CD14-positive monocyte (primary cell): ENCODE data around the gene DLGAP5. TPM values are rescaled to one million over a fixed set of nuclear protein-coding genes. Genes with fewer than 3 reads are reported as not detected.

ENCODE experiments used
- DNase-seq, 3 donors: peaks; one replicate each; pipeline ENCODE4 v3.0.0-alpha.2; 2011 to 2022
- H2AFZ ChIP-seq: 2 replicates; pipeline ENCODE4 v1.6.0; 2012; ENCODE audit warnings: mild to moderate bottlenecking, low read depth, low read length, inconsistent platforms; ENCODE audit not compliant: insufficient read depth, poor library complexity, severe bottlenecking
- H3K27ac ChIP-seq, 2 donors: 1 replicate in 1 of 2; 2 replicates in 1 of 2; pipeline ENCODE4 v1.5.1; 2012 to 2013; ENCODE audit warnings: low read length in 2 of 2, control low read depth in 1 of 2, inconsistent platforms in 1 of 2, low read depth in 1 of 2, mild to moderate bottlenecking in 1 of 2
- H3K27me3 ChIP-seq, 2 donors: one replicate each; pipeline versions ENCODE4 v1.6.0 to v1.6.1; 2011 to 2013; ENCODE audit warnings: low read length in 2 of 2; ENCODE audit not compliant: control insufficient read depth in 2 of 2, insufficient read depth in 2 of 2
- H3K36me3 ChIP-seq, 2 donors: replicated peaks in 1 of 2; 1 replicate in 1 of 2; 2 replicates in 1 of 2; pipeline versions ENCODE4 v1.5.1 to v1.6.1; 2012 to 2013; ENCODE audit warnings: low read length in 2 of 2, control low read depth in 1 of 2, inconsistent platforms in 1 of 2, mild to moderate bottlenecking in 1 of 2; ENCODE audit not compliant: insufficient read depth in 2 of 2, control insufficient read depth in 1 of 2
- H3K4me1 ChIP-seq, 2 donors: 1 replicate in 1 of 2; 2 replicates in 1 of 2; pipeline versions ENCODE4 v1.5.1 to v1.6.1; 2012 to 2013; ENCODE audit warnings: low read length in 2 of 2, control low read depth in 1 of 2, inconsistent platforms in 1 of 2, mild to moderate bottlenecking in 1 of 2, moderate library complexity in 1 of 2; ENCODE audit not compliant: insufficient read depth in 2 of 2, control insufficient read depth in 1 of 2
- H3K4me2 ChIP-seq: replicated peaks from 2 replicates; pipeline ENCODE3; 2012; ENCODE audit warnings: low read length, moderate library complexity, mild to moderate bottlenecking; ENCODE audit not compliant: poor library complexity, severe bottlenecking; ENCODE audit errors: extremely low read depth
- H3K4me3 ChIP-seq, 3 experiments: fragments of 200-600 bp in 1 of 3; sonication (generic) in 1 of 3; replicated peaks in 1 of 3; 1 replicate in 2 of 3; 2 replicates in 1 of 3; pipeline ENCODE4 v1.5.1; 2011 to 2013; ENCODE audit warnings: low read length in 3 of 3, mild to moderate bottlenecking in 3 of 3, control low read depth in 2 of 3, low read depth in 2 of 3, inconsistent platforms in 1 of 3, moderate library complexity in 1 of 3
- H3K79me2 ChIP-seq: 2 replicates; pipeline ENCODE4 v1.6.0; 2012; ENCODE audit warnings: mild to moderate bottlenecking, control low read depth, inconsistent platforms, low read length, moderate library complexity; ENCODE audit not compliant: insufficient read depth
- H3K9ac ChIP-seq: 2 replicates; pipeline ENCODE4 v1.6.0; 2017; ENCODE audit warnings: low read length, mild to moderate bottlenecking; ENCODE audit not compliant: insufficient read depth, poor library complexity, severe bottlenecking
- H3K9me3 ChIP-seq, 2 donors: replicated peaks in 1 of 2; 1 replicate in 1 of 2; 2 replicates in 1 of 2; pipeline versions ENCODE4 v1.5.1 to v1.6.1; 2012 to 2013; ENCODE audit warnings: low read length in 2 of 2, control low read depth in 1 of 2; ENCODE audit not compliant: control insufficient read depth in 1 of 2, insufficient read depth in 1 of 2
- H4K20me1 ChIP-seq: 2 replicates; pipeline ENCODE4 v1.6.0; 2012; ENCODE audit warnings: mild to moderate bottlenecking, low read length, control low read depth, moderate library complexity; ENCODE audit not compliant: insufficient read depth
- H3K27ac Mint-ChIP-seq, 7 donors: one replicate each; pipeline ENCODE4 v1.8.0; 2020; ENCODE audit warnings: mild to moderate bottlenecking in 7 of 7, mixed read lengths in 7 of 7, moderate library complexity in 6 of 7, inconsistent platforms in 2 of 7
- H3K27me3 Mint-ChIP-seq, 3 donors: one replicate each; pipeline ENCODE4 v1.8.0; 2021 to 2022; ENCODE audit warnings: low read depth in 3 of 3, mild to moderate bottlenecking in 3 of 3, mixed read lengths in 3 of 3, moderate library complexity in 3 of 3, inconsistent platforms in 1 of 3
- H3K36me3 Mint-ChIP-seq, 2 donors: one replicate each; pipeline ENCODE4 v1.8.0; 2020; ENCODE audit warnings: mixed read lengths in 2 of 2, inconsistent platforms in 1 of 2, mild to moderate bottlenecking in 1 of 2
- H3K4me1 Mint-ChIP-seq: one replicate; pipeline ENCODE4 v1.8.0; 2020; ENCODE audit warnings: mild to moderate bottlenecking, mixed read lengths
- H3K4me3 Mint-ChIP-seq, 2 donors: one replicate each; pipeline ENCODE4 v1.8.0; 2020; ENCODE audit warnings: mild to moderate bottlenecking in 2 of 2, mixed read lengths in 2 of 2, moderate library complexity in 1 of 2
- H3K9me3 Mint-ChIP-seq, 7 donors: one replicate each; pipeline ENCODE4 v1.8.0; 2020 to 2022; ENCODE audit warnings: mixed read lengths in 7 of 7, mild to moderate bottlenecking in 6 of 7, moderate library complexity in 6 of 7, inconsistent platforms in 2 of 7
- WGBS: methylation state at CpG from one replicate; pipeline ENCODE4 v1.1.5; 2013; ENCODE audit warnings: missing lambda C conversion rate; ENCODE audit not compliant: insufficient coverage; 5-methylcytosine and 5-hydroxymethylcytosine counted together
- intact Hi-C, 2 donors: fragments of 100-400 bp; cut with micrococcal nuclease; formaldehyde crosslinking; loops; one replicate each; pipeline versions ENCODE4 v1.15.0 to v1.15.1; 2023
- polyA plus RNA-seq, 3 donors: library from polyadenylated mRNA; depleted of rRNA in 1 of 3; unstranded in 2 of 3; stranded (reverse) in 1 of 3; fragments of 300-500 nt in 2 of 3; fragments of >200 nt in 1 of 3; fragmentation: Illumina TruSeq in 2 of 3; gene quantifications; 1 replicate in 2 of 3; 2 replicates in 1 of 3; pipeline ENCODE4 v1.2.3, GENCODE V29; 2012 to 2021
- TF ChIP-seq, protein P1 (sequence below): fragments of 200-600 bp; IDR thresholded peaks from one replicate; pipeline ENCODE4 v1.8.0; 2022; ENCODE audit warnings: antibody characterized with exemption, mild to moderate bottlenecking

The DLGAP5 gene
- polyA plus RNA-seq, 3 donors: 0.23 TPM; not detected in 2

DNA sequence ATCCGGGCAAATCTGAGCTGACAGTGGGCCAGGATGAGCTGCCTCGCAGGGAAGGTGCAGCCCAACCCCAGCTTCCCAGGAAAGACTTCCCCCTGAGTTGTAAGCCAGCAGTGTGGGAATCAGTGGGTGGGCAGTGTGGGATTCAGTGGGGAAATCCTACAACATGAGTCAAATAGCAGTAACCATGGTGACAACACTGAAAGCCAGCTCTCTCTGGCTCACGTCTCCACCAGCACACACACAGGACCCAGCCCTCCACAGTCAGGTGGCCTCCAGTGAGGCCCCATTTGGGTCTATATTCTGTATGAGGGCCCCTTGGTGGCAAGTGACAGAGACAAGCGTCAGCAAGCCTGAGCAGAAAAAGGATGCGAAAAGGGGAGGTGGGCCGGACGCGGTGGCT is 68.3 kb downstream of the DLGAP5 start:
- Histone ChIP-seq H2AFZ (no peak overlapping the region), H3K4me1 (peaks cover 99 to 100% of the 10 kb centered on the region in 2 donors), H3K27ac (peak overlapping the region in 1 of 2 donors; percentile 29), H4K20me1 (no peaks in the 10 kb centered on the region), H3K9me3 (no peaks in the 10 kb centered on the region), H3K9ac (no peak overlapping the region), H3K4me2 (no peak overlapping the region), H3K36me3 (no peaks in the 10 kb centered on the region), H3K4me3 (no peak overlapping the region), H3K27me3 (no peaks in the 10 kb centered on the region), H3K79me2 (no peaks in the 10 kb centered on the region)
- 100% methylated on average over 1 of the region's 8 CpGs for WGBS
- H3K4me3 Mint-ChIP-seq: no peak overlapping the region
- peak overlapping the region in 4 of 7 donors; percentile 15 to 93 (median 52) for H3K27ac Mint-ChIP-seq
- intact Hi-C loops: no loop called here
- H3K27me3 Mint-ChIP-seq: peaks cover 0 to 6% (median 2%) of the 10 kb centered on the region in 3 donors
- TF ChIP-seq, protein P1, sequence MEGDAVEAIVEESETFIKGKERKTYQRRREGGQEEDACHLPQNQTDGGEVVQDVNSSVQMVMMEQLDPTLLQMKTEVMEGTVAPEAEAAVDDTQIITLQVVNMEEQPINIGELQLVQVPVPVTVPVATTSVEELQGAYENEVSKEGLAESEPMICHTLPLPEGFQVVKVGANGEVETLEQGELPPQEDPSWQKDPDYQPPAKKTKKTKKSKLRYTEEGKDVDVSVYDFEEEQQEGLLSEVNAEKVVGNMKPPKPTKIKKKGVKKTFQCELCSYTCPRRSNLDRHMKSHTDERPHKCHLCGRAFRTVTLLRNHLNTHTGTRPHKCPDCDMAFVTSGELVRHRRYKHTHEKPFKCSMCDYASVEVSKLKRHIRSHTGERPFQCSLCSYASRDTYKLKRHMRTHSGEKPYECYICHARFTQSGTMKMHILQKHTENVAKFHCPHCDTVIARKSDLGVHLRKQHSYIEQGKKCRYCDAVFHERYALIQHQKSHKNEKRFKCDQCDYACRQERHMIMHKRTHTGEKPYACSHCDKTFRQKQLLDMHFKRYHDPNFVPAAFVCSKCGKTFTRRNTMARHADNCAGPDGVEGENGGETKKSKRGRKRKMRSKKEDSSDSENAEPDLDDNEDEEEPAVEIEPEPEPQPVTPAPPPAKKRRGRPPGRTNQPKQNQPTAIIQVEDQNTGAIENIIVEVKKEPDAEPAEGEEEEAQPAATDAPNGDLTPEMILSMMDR: no peak
- peak in 1 of 3 donors; percentile 54 for DNase-seq
- H3K36me3 Mint-ChIP-seq: peaks cover 5 to 11% of the 10 kb centered on the region in 2 donors
- peaks cover 98% of the 10 kb centered on the region for H3K4me1 Mint-ChIP-seq
- peaks cover 0 to 6% (median 1%) of the 10 kb centered on the region in 7 donors for H3K9me3 Mint-ChIP-seq

DNA sequence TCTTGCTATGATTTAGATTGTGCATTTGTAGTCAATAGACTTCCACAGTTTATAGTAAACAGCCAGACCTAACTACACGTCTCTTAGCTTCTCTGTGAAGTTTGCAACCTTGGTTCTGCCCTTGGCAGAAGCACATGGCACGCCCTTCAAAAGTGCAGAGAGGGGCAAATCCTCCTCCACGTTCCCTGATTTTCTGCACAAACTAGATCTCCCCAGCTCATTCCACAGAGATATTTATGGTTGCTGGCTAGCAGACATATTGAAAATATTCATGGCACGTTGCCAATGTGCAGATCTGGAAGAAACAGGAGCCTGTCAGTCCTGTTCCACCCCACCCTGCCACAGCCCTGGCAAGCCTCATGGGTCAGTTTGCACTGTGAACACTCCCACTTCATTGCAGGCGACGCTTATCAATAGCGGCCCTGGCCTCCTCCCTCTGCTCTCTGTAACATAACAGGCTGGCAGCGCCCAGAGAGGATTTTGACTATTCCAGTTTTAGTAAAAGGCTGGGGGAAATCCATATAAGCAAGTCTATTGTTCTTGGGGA is 68.9 kb downstream of the DLGAP5 start:
- no peak overlapping the region for H3K9ac ChIP-seq
- no peaks in the 10 kb centered on the region for H4K20me1 ChIP-seq
- Mint-ChIP-seq H3K27ac (peak overlapping the region in 5 of 7 donors; percentile 11 to 93 (median 32)), H3K4me3 (no peak overlapping the region), H3K9me3 (peaks cover 0 to 6% (median 1%) of the 10 kb centered on the region in 7 donors), H3K36me3 (peaks cover 5 to 11% of the 10 kb centered on the region in 2 donors), H3K4me1 (peaks cover 98% of the 10 kb centered on the region), H3K27me3 (peaks cover 0 to 6% (median 2%) of the 10 kb centered on the region in 3 donors)
- no peaks in the 10 kb centered on the region for H3K36me3 ChIP-seq
- DNase-seq: no peak
- H3K4me2 ChIP-seq: no peak overlapping the region
- TF ChIP-seq, protein P1: no peak
- H3K79me2 ChIP-seq: no peaks in the 10 kb centered on the region
- intact Hi-C loops: no loop called here
- H3K4me3 ChIP-seq: no peak overlapping the region
- H3K27ac ChIP-seq: peak overlapping the region in 1 of 2 donors; percentile 29
- 85% methylated on average over 3 of the region's 8 CpGs for WGBS
- no peaks in the 10 kb centered on the region for H3K9me3 ChIP-seq
- peaks cover 99 to 100% of the 10 kb centered on the region in 2 donors for H3K4me1 ChIP-seq
- H3K27me3 ChIP-seq: no peaks in the 10 kb centered on the region
- no peak overlapping the region for H2AFZ ChIP-seq
